ACHN (cell line): ENCODE data around the gene FLCN.
"Not testable (repeated sequence)": the region's sequence is repeated elsewhere in the genome, so short reads cannot be mapped to it uniquely, and the experiment has no call there.

Experiments
- DNase-seq: peaks from one replicate; pipeline ENCODE4 v3.0.0-alpha.2; 2015
- in situ Hi-C: cut with HindIII; loops from 2 replicates; pipeline ENCODE4 v1.10.0; 2017; ENCODE audit warnings: low sequenced_read_pairs, low pct_ligation_motif_present, low pct_unique_long_range_greater_than_20kb

FLCN gene

GRCh38 chr17:17196776-17197175 lies 40.2 kb downstream of the FLCN start:
- in situ Hi-C loops: no loop called here

GRCh38 chr17:17195466-17195865 lies 41.5 kb downstream of the FLCN start:
- DNase-seq, in situ Hi-C loops: not testable (repeated sequence)

More at GRCh38 chr17:17196776-17197175, 40.2 kb downstream of the FLCN start:
- DNase-seq: no peak

DNA sequence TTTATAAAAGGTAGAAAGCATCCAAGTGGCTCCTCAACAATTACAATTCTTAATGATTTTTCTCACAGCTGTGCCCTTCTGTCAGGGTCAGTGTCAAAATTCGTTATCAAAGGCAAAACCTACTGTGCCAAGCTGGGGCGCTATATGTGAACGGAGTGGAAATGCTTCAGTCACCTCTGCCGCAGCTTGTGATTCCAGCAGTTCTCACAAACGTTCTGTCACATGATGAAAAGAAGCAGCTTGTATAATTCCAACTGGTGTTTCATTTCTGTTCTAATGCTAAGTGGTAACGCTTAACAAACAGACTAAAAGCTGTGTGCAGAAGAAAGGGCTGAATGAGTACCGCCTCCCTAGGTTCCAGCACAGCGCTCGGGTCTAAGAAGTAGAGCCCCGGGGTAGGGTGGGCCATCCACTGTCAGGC lies 45.0 kb downstream of the FLCN start:
- in situ Hi-C loops: no loop called here
- no peak for DNase-seq

GRCh38 chr17:17191346-17191792 lies 45.6 kb downstream of the FLCN start:
- in situ Hi-C loops: no loop called here
- DNase-seq: peak; percentile 50

GRCh38 chr17:17190188-17190587 lies 46.8 kb downstream of the FLCN start:
- in situ Hi-C loops: no loop called here
- DNase-seq: no peak

DNA sequence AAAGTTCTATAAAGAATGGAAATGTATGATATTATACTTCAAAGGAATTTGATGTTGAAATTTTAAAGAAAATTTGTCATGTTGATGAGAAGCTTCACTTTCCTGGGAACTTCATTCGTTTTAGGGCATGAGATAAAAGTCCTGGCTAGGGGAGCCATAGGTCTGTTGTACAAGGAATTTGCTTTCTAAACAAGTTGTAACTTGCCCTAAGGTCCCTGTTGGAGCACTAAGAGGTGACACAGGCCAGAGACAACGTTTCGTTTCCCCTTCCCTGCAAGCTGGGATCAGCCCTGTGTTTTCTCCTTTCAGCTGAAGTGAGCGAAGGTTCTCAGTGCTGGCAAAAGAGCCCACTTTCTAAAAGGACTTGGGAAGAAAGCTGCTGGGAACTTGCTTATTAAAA lies 47.4 kb downstream of the FLCN start:
- in situ Hi-C loops: no loop called here
- no peak for DNase-seq

DNA sequence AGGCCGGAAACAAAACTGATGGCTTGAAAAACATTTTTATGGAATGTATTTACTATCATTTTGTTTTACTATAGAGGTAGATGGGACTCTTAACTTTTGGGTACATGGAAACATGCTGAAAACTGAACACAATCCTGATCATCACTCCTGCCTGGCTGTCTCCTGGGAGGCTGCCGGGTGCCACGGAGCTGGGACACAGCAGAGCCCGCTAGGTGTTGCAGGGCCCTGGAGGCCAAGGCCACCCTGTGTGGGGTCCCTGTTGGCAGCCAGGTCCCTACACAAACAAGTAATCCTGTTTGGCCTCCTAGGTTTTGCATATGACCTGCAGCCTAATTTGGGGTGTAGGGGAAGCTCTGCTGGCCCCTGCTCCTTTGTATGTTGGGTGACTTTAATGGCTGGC lies 48.4 kb downstream of the FLCN start:
- in situ Hi-C loops: no loop called here
- no peak for DNase-seq

DNA sequence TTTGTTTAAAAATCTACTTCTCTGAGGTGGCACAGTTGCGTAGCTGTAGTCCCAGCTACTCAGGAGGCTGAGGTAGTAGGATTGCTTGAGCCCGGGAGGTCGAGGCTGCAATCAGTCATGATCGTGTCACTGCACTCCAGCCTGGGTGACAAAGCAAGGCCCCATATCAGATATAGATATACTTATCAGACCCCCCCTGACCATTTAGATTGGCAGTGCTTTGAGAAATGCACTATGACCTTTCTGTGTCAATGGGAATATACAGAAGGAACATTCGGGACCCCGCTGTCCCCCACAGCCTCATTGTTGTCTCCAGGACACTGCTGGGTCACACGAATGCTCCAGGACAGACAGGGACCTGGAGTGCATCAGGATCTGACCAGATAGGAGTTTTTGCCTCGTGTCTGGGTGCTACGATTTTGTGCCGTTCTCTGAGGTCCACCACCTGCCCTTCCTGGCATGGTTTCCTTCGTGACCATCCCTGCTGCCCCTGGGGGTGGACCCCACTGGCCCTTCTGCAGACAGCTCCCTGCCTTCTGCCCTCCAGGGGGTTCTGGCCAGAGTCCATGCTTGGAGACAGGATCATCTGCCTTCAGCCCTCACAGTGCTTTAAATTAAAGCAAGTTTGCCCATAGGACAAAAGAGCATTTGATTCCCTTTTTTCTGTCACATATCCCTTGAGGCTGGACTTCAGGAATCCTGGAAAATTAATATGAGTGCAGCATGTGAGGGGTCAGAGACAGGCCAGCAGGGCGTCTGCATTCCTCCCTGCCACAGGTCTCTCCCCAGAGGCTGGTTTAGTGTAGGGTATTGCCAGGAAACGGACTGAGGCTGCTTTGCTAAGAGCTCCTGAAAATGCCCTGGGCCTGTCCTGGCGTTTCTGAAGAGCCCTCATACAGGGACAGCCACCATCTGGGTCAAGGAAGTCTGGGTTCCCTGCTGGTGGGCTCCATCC lies 50.1 kb downstream of the FLCN start:
- DNase-seq: no peak
- in situ Hi-C loops: no loop called here

DNA sequence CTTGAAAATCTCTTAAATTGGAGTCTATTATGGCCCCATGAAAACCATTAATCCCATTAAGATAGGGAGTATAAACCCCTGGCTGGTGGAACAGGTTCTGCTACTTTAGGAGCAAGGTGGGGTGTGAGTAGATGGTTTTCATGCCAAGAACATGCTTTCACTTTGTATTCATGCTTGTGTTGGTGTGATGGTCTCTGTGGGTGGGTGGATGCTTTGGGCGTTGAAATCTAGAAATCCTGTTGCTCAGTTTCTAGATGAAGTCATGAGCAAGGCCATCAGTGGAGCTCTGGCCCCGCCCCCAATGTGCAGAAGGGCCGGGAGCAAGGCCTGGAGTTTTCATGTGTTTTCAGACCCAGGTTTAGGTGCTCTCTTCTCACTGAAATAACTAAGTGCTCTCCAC lies 50.9 kb downstream of the FLCN start:
- in situ Hi-C loops: no loop called here
- no peak for DNase-seq

DNA sequence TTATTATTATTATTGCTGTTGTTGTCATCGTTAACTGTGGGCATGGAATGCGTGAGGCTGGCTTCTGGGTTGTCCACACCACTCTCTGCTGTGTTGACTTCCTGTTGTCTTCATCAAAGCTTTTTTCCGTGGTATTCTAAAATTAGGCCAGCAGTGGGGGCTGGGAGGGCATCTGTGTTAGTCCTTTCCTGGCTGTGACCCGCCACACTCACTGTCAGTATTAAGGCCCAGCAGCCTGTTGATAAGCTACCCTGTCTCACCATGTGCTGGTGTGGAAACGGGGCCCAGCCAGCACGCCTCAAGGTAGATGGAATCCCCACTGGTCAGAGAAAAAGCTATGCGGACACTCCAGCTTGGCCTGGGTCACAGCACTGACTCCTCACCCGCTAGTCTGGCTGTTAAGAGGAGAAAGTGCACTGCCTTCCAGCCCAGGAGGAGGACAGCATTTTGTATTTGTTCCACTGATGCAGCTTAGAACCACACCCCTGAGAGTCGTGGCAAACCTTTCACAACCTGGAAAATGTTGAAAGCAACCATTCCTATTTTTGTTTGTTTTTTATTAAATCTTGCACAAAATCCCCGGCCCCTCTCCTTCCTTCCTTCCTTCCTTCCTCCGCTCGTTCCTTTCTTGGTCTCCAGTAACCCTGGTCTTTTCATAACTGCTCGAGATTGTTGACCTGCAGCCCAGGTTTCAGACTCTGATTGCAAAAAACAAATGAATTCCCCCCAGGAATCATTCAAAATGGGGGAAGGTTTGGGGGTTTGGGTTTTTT lies 51.8 kb downstream of the FLCN start:
- in situ Hi-C loops, DNase-seq: not testable (repeated sequence)

DNA sequence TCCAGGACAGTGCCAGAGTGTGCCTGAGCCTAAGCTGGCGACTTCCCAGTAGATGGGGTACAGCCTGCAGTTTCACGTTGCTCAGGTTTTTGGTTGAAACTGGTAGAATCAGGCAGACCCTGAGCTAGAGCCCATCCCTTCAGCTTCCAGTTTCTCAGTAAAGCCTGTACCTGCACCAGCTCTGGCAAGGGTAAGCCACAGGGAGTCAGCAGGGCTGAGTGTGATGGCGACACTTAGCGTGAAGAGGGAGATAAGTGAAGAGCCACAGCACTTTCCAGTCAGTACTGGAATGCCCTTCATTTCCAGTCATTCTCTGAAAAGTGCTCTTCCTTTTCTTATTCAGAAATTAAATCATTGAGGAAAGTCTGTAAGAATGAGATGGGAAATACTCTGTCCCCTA lies 53.2 kb downstream of the FLCN start:
- in situ Hi-C loops: no loop called here
- no peak for DNase-seq

GRCh38 chr17:17182598-17183136 lies 54.3 kb downstream of the FLCN start:
- DNase-seq: no peak
- in situ Hi-C loops: no loop called here

- no peak for DNase-seq
- in situ Hi-C loops: no loop called here
These were observed 55.0 kb downstream of the FLCN start for GRCh38 chr17:17181666-17182597.

- in situ Hi-C loops: no loop called here
- no peak for DNase-seq
These were observed 56.0 kb downstream of the FLCN start for GRCh38 chr17:17180741-17181525.

DNA sequence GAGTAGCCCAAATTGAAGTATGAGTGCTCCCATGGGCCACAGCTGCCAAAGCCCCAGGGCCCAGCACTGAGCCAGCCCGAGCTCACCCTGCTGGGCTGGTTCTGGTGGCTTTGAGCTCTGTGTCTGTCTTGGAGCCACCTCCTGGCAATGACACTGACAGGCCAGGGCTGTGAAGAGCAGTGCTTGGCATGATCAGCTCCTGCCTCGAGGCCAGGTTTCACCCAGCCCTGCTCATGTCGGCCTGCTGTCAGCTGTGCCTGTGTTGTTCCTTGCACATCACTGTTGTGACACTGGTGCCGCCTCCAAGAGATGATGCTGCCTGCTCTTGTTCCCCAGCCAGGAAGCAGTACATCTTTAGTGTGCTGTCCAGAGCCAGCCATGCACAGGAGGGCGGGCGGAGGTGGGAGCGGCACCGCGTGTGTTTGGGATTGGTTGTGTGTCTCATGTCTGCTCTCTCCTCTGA lies 56.8 kb downstream of the FLCN start:
- DNase-seq: no peak
- in situ Hi-C loops: no loop called here

GRCh38 chr17:17179371-17179827 lies 57.6 kb downstream of the FLCN start:
- no peak for DNase-seq
- in situ Hi-C loops: no loop called here

GRCh38 chr17:17177176-17177575 lies 59.8 kb downstream of the FLCN start:
- DNase-seq: no peak
- in situ Hi-C loops: no loop called here
